GM19452 (cell line): ENCODE measurements around the gene IL26.
A peak's percentile ranks its signal among the peaks of the same experiment; 100 is the strongest.
"Not testable (repeated sequence)": the region's sequence is repeated elsewhere in the genome, so short reads cannot be mapped to it uniquely, and the experiment has no call there.

ENCODE experiments used
- ATAC-seq: cut with Tn5 transposase; IDR thresholded peaks from one replicate; pipeline ENCODE4 v1.9.1; 2021; ENCODE audit not compliant: unreplicated experiment

IL26 gene

DNA sequence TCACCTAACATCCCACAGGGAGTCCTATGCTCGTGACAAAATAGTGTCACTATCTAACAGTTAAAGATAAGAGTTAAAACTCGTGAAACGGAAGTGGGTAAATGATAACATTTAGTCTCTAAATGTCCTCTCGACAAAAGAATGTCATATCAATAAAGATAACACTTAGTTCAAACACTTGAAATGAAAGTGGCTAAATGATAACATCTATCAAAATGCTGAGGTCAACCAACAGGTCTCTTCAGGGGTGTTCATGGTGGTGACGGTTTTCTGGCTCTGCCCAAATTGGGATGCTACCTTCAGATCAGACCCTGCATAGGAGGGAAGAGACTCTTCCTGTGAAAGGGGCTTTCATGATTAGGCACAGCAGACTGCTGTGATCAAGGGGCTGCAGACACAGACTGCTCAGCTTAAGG lies 22.1 kb downstream of the IL26 start:
- ATAC-seq = no peak

DNA sequence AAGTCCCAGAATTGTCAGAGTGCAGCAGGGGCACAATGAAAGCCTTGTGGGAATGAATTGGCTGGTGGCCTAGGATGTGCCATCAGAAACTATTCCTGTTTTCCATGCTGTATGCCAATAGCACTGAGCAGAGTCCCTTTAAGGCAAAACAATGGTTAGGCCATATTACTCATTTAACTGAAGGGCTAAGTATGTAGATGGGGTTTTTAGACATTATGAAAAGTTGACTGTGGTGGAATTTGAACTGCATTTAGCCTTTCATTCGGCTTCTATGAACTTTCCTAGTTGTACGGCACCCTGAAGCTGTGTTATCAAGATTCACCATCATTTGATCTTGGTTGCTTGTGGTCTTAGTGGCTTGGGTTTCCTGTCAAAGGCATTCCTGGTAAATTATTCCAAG lies 24.8 kb downstream of the IL26 start:
- ATAC-seq = no peak

DNA sequence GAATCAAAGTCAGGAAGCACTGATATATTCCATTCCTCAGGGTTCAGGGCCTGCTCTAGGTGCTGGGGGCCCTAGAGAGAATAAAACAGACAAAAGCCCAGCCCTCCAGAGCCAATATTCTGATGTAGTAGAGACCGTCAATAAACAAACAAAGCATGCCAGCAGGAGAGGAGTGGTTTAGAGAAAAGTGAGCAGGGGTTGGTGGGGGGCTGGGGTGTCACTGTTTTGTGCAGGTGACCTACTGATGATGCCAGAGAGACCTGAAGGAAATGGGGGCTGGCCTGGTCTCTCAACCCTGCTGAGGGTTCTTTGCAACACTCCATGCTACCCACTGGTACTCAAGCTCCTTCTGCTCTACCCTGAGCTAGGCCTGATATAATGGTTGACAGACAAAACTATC lies 26.5 kb downstream of the IL26 start:
- ATAC-seq = no peak

DNA sequence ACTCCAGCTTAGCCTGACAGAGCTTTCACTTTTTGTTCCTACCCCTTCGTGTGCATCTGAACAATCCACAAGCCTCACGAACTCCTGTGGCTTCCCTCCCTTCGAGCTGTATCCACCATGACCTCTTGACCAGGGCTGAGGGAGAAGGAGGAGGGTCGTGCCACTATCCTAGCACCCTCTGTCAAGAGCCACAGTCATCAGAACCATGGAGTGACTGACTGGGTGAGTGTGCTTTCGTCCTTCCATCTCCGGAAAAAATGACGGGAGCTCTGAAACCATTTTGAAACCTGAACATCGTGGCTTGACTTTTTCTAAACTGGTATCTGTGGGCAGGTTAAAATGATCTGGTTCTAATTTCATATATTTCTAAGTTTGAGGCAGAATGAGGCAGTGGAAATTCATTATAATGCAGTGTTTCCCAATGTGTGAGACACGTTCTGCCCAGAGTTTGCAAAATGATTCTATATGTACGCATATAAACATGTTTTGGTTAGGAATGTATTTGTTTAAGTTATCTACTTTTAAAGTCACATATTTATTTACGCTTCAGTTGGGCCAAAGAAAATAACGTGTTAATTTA lies 27.0 kb downstream of the IL26 start:
- ATAC-seq = no peak

DNA sequence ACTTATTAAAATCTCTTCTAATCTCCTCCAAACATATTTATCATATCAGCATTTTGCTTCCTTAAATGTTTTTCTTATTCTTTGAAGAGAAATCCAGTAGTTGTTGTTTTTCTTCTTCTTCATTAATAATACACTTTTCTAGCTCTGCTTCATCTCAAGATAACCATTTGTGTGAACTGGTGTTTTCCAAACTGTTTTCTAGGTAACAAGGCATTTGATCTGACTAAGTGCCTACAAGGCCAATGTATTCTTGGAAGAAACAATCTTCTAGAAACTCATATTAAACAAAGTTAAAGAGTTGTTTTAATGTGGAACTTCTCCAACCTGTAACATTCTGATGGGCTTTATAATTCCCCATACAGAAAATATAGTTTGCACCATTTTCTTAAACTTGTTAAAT lies 35.3 kb downstream of the IL26 start:
- ATAC-seq = no peak

DNA sequence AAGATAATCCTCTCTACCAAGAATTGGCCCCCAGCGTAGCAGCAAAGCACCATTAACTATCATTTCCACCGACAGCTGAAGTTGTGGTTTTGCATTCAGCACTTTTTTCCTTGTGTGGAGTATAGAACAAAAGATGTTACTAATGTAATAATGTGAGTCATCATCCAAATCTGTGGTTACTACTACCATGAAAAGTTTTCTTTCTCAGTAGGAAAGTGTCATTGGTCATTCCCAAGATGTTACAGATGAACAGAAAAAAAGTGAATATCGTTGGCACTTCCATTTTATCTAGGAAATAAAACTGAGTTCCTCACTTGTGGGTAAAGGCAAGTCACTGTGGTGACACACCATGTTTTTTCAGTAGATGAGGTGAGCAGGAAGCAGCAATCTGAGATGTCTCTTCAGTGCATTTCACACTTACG lies 35.8 kb downstream of the IL26 start:
- no peak for ATAC-seq

DNA sequence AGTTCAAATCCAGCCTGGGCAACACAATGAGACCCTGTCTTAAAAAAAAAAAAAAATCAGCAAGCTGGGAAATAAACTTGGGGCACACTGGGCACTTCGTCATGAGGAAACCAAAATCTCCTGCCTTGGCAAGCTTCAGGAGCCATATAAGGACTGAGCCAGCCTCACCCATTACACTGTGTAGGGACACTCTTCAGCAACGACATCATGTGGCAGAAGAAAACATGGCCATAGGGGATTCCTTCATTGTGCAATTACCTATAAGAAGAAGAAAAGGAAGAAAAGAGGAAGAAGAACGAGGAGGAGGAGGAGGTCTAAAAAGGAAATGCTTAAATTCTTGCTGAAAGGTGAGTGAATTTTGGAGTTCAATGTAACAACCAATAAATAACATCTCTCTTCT lies 40.0 kb downstream of the IL26 start:
- ATAC-seq = no peak

DNA sequence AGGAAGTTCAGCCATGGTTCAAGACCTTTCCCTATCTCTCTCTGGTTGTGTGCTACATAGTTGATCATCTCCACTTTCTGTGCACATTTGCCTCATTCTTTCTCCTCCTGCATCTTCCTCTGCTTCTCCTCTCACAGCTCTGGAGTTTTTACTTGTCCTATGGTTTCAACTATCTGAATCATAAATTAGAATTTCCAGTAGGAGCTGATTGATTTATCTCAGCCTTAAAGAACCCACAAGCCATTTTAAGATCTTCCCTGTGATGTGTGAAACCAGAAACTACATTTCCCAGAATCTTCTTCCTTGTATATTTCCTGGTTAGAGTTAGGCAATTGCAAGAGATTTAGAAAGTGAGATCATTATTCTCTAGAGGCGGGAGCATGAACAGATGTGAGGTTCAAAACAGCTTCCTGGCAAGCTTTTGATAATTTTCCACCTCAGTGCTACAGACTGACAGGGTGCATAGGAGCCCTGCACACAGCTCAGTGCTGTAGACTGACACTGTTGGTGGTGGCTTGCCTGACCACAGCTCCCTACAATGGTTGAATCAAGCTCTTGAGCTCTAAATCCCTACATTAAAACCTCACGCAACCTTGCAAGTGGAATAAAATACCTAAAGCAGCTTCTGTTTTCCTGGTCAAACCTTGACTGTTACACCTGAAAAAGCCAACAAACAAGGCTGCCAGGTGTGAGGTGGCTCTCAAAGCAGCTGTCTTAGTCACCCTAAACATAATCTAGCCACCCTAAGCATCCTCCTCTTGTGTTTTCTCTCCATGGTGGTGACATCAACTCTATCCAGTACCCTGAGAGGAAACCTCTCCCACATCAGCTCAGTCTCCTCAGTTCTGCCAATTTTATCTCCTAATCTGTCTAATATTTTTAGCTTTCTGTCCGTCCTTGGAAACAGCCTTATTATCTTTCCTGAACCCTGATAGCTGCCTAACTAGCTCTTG lies 44.5 kb downstream of the IL26 start:
- peak; percentile 90 for ATAC-seq

DNA sequence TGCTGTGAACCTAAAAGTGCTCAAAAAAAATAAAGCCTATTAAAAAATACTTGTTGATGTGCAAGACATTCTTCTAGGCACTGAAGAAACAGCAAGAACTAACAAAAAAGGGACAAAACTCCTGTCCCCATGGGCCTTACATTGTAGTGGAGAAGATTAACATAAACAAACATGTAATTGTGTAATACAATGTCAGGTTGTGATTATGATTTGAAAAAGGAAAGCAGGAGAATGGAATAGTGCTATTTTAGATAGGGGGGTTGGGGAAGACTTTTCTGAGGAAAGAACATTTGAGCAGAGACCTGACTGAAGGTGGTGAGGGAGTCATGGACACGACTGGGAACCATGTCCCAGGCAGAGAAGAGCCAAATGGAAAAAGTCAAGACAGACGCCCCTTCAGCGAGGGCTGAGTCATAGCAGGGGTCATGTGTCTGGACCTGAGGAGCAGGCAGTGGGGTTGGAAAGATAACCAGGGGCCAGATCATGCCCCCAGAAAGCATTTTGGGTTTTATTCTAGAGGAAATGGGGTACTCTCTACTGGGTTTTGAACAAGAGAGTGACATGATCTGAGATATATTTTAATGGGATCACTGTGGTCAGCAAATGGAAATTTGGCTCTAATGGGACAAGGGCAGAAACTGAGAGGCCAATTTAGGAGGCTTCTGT lies 46.7 kb downstream of the IL26 start:
- ATAC-seq = no peak

DNA sequence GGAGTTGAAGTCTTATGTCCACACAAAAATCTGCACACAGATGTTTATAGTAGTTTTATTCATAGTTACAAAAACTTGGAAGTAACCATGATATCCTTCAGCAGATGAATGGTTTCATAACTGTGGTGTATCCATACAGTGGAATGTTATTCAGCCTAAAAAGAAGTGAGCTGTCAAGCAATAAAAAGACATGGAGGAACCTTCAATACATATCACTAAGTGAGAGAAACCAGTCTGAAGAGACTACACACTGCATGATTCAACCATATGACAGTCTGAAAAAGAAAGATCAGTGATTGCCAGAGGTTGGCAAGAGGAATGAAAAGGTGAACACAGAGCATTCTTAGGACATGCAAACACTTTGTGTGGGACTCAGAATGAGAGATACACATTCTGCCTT lies 47.4 kb downstream of the IL26 start:
- ATAC-seq = no peak

DNA sequence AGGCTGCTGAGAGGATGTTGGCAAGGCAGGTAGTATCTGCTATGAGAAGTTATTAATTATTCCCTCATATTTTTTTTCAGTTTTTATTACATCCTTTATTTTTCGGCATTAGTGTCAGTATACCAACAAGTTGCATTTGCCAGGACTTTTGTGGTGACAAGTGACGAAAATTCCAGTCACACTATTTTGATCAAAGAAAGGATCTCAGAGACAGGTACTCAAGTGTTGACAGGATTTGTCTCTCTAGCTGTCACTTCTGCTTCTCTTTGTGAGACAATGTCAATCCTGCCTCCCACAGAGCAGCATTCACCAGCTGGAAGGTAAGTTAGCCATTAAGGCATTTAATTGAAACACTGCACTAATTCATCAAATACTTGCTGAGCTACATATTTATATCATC lies 48.0 kb downstream of the IL26 start:
- no peak for ATAC-seq

DNA sequence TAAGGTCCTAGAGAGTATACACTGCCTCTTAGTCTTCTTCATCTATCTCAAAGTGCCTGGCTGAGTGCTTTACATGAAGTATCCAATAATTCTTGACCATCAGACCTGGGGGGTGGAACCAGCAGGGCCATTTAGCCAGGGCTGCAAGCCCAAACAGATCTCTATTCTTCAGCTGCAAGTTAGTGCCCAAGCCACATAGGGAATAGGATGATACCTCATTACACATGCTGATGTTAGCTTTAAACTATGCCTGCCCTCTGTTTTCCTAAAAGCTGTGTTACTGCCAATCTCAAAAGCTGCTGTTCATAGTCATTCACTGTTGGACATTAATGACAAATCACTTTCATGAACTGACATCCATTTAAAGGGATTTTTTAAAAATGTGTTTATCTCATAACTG lies 49.4 kb downstream of the IL26 start:
- no peak for ATAC-seq

DNA sequence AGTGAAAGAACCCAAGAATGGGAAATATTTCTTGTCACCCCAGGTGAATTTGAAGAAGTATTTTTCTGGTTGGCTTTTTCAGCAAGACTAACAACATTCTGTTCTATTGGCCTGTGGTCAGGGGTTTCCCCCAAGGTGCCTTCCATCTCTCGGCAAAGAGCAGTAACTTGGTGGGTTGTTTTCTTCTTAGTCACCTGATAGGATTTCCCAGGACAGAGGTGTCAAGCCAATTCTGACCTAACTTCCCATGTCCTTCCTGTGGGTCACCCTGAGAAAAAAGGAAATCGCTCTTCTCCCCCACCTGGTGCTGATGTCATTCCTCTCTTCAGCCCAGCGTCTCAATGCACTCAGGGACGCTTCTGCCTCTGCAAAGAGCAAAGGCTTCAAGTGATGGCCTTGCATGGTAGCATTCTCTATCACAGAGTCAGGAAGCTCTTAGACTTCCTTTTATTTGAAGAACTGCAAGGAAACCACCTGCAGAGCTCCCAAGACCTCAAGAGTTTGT lies 50.0 kb downstream of the IL26 start:
- ATAC-seq = peak; percentile 93

DNA sequence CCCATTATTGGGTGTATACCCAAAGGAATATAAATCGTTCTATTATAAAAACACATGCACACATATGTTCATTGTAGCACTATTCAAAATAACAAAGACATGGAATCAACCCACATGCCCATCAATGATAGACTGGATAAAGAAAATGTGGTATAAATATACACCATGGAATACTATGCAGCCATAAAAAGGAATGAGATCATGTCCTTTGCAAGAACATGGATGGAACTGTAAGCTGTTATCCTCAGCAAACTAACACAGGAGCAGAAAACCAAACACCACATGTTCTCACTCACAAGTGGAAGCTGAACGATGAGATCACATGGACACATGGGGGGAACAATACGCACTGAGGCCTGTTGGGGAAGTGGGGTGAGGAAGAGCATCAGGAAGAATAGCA lies 50.8 kb downstream of the IL26 start:
- ATAC-seq = not testable (repeated sequence)

DNA sequence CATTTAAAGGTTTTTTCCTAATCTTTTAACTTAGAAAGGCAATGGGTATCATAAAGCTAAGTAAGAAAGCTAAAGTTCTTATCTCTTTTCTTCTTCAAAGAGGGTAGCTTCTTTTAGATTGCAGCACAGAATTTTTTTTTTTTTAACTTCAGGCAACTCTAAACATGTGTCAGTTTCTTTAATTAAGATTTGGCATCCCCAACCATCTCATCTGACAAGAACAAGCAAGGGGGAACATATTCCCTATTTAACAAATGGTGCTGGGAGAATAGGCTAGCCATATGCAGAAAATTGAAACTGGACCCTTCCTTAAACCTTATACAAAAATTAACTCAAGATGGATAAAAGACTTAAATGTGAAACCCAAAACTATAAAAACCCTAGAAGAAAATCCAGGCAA lies 51.8 kb downstream of the IL26 start:
- ATAC-seq = no peak

DNA sequence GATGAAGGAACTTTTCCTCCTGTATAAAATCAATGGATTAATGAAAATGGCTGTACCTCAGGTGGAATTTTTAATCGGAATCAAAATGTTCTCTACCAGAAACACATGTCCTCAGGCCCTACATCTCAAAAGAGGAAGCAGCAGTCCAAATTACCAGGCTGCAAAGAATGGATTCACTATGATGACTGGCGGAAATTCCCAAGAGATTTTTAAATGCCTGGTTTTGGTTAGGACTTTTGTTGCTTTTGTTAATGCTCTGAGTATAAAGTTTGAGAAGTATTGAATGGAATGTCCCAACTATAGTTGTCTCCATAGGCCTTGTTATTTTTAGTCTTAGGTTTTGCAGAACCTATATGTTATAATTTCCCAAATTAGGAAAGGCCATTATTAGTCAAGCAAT lies 54.9 kb downstream of the IL26 start:
- ATAC-seq = no peak

DNA sequence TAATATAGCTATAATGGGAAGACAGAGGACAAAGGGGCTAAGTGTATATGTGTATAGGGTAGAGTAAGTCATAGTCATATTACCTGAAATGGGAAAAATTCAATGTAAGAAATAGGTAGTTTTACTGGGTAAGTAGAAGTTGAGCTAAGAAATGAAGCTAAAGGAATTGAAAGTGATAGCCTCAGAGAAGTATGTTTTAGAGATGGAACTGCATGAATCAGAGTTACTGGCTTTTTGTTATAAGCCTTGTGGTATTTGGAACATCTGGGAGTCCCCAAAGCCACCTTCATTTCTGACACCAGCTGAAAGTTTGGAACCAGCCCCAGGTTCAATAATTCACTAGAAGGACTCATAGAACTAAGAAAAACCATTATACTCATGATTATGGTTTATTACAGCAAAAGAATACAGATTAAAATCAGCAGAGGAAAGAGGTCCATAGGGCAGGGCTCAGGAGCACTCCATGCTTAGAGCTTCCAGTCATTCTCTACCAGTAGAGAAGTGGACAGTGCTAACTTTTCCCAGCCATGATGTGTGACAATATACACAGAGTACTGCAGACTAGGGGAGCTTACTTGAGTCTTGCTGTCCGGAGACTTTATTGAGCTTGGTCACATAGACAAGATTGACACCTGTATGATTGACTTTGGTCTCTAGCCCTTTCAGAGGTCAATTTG lies 56.3 kb downstream of the IL26 start:
- no peak for ATAC-seq

DNA sequence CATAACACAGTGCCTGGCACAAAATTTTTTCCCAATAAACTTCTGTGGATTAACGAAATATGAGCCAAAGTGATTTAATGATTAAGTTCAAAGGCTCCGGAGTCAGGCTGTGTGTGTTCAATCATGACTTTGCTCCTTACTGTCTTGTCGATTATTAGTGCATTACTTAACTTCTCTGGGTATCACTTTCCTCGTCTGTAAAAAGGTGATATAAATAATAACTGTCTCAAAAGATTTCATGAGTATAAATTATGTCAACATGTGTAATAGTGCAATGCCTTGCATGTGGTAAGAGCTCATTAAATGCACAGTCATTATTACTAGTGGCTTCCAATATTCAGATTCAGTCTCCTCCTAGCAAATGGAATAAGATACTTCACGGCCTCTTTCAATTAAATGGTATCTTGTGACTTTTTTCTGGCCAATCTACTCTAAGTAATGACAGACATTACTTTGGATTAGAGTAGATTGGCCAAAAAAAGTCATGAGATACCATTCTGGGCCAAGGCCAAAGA lies 59.2 kb downstream of the IL26 start:
- ATAC-seq = no peak

DNA sequence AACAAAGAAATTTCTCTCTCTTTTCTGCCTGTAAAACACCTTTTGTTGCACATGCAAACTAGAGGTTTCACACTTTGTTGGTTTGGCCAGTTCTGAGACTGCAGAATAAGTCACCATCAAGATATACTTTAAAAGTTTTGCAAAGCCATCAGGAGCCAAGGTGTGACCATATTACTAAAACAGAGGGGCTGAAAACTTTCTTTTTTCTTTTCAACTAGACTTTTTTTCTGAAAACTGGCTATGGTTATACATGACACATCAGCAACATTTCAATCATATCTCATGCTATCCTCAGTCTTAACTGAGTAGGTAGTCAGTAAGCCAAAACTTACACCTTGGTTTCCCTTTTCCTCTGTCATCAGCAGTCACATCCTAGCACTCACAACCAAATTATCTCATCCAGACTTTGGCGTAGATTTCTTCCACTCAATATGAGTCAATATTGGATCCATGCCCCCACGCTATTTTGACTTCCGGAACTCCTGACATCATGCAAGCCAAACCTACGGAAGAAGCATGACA lies 62.0 kb downstream of the IL26 start:
- peak; percentile 78 for ATAC-seq

DNA sequence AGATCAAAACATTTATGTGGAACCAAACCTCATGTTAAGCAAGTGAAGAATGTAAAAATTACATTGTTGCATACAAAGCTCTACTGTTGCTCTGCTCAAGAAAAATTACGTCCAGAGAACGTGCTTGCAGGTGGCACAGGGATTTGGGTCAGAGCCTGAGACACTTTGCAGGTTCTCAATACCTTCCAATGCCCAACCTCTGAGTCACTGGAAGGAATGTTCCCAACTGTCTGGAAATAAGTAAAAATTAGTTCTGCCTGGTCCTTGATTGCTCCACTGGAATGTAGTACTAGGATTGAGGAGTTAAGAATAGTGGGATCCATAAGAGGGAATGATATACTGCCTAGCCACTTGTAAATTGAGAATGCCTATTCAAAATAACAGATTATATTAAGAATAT lies 63.2 kb downstream of the IL26 start:
- ATAC-seq = no peak
